HEK293 (cell line): ENCODE data around the gene RHOF.

Experiments
- CTCF ChIA-PET: fragments of 350-600 bp; formaldehyde crosslinking; extraction: SDS; loops from one replicate; lab custom pipeline; 2021; ENCODE audit warnings: antibody characterized with exemption; lab: Yijun Ruan, JAX
- POLR2A ChIA-PET: fragments of 300-600 bp; formaldehyde crosslinking; extraction: SDS; loops from one replicate; lab custom pipeline; 2020; ENCODE audit warnings: antibody characterized with exemption, inconsistent platforms; lab: Yijun Ruan, JAX
- H3K27ac ChIP-seq: fragments of 200-500 bp; sonication (Bioruptor generic); 2 replicates; pipeline ENCODE4 v1.5.1; 2014; ENCODE audit warnings: low read depth, low read length, control low read depth, inconsistent platforms; ENCODE audit errors: extremely low read depth
- H3K36me3 ChIP-seq, 2 experiments: fragments of 200-500 bp in 1 of 2; sonication (Bioruptor generic) in 1 of 2; 1 replicate in 1 of 2; 2 replicates in 1 of 2; pipeline ENCODE4 v1.5.1; 2014 to 2017; ENCODE audit warnings: inconsistent platforms in 2 of 2, low read length in 2 of 2; ENCODE audit not compliant: control insufficient read depth in 2 of 2, insufficient read depth in 1 of 2
- H3K4me1 ChIP-seq: fragments of 200-500 bp; sonication (Bioruptor generic); 2 replicates; pipeline ENCODE4 v1.5.1; 2014; ENCODE audit warnings: mild to moderate bottlenecking, low read length, inconsistent platforms; ENCODE audit not compliant: control insufficient read depth, insufficient read depth
- H3K4me3 ChIP-seq: 2 replicates; pipeline ENCODE4 v1.5.1; 2011; ENCODE audit warnings: low read depth, mild to moderate bottlenecking, control low read depth, low read length, moderate library complexity
- H3K9me3 ChIP-seq: fragments of 200-500 bp; sonication (Bioruptor generic); 2 replicates; pipeline ENCODE4 v1.5.1; 2014; ENCODE audit warnings: low read depth, low read length, inconsistent platforms; ENCODE audit not compliant: control insufficient read depth, insufficient read depth
- HOXD13 ChIP-seq: sonication (generic); formaldehyde crosslinking; IDR thresholded peaks from 2 replicates; pipeline ENCODE4 v1.8.0; 2022; ENCODE audit warnings: missing genetic modification reagents, borderline replicate concordance
- KLF17 ChIP-seq: fragments of 450-650 bp; formaldehyde crosslinking; IDR thresholded peaks from 2 replicates; pipeline ENCODE4 v1.5.1; 2016; ENCODE audit warnings: missing biosample characterization, missing genetic modification characterization
- SETDB1 ChIP-seq: IDR thresholded peaks from one replicate; pipeline ENCODE4 v1.6.1; 2017; ENCODE audit warnings: mild to moderate bottlenecking, low read length, moderate library complexity, mixed read lengths; ENCODE audit not compliant: insufficient read length
- YY1 ChIP-seq: fragments of 450-650 bp; formaldehyde crosslinking; IDR thresholded peaks from 2 replicates; pipeline ENCODE4 v1.5.1; 2018; ENCODE audit warnings: missing biosample characterization, missing genetic modification characterization
- ZFP41 ChIP-seq: fragments of 450-650 bp; formaldehyde crosslinking; IDR thresholded peaks from 2 replicates; pipeline ENCODE4 v1.5.1; 2016; ENCODE audit warnings: missing biosample characterization, missing genetic modification characterization, borderline replicate concordance
- ZNF121 ChIP-seq: fragments of 450-650 bp; formaldehyde crosslinking; IDR thresholded peaks from 2 replicates; pipeline ENCODE4 v1.5.1; 2016; ENCODE audit warnings: missing biosample characterization, missing genetic modification characterization
- ZNF335 ChIP-seq: fragments of 450-650 bp; formaldehyde crosslinking; conservative IDR thresholded peaks from 2 replicates; pipeline ENCODE4 v1.5.1; 2016; ENCODE audit warnings: missing biosample characterization, missing genetic modification characterization
- ZNF354C ChIP-seq: fragments of 450-650 bp; formaldehyde crosslinking; IDR thresholded peaks from 2 replicates; pipeline ENCODE4 v1.5.1; 2016; ENCODE audit warnings: missing biosample characterization, missing genetic modification characterization, low read depth, borderline replicate concordance
- ZNF37A ChIP-seq: fragments of 450-650 bp; IDR thresholded peaks from 2 replicates; pipeline ENCODE4 v1.5.1; 2018; ENCODE audit warnings: missing biosample characterization, missing genetic modification characterization
- ZNF488 ChIP-seq: fragments of 450-650 bp; formaldehyde crosslinking; IDR thresholded peaks from 2 replicates; pipeline ENCODE4 v1.5.1; 2016; ENCODE audit warnings: missing biosample characterization, missing genetic modification characterization
- ZSCAN23 ChIP-seq: fragments of 450-650 bp; formaldehyde crosslinking; IDR thresholded peaks from 2 replicates; pipeline ENCODE4 v1.5.1; 2016; ENCODE audit warnings: missing biosample characterization, missing genetic modification characterization
- TF ChIP-seq, protein P1 (sequence below): fragments of 450-650 bp; formaldehyde crosslinking; IDR thresholded peaks from 2 replicates; pipeline ENCODE4 v1.5.1; 2016; ENCODE audit warnings: missing biosample characterization, missing genetic modification characterization, borderline replicate concordance

Gene RHOF

GRCh38 chr12:121838126-121838525 is 44.6 kb upstream of the RHOF start:
- Histone ChIP-seq H3K9me3 (no peaks in the 10 kb centered on the region), H3K4me1 (peaks cover under 1% of the 10 kb centered on the region; the same call in 1 of the 2 replicates), H3K27ac (no peak overlapping the region), H3K36me3 (no peaks in the 10 kb centered on the region), H3K4me3 (no peak overlapping the region)
- TF ChIP-seq SETDB1 (no peak), ZNF335 (tag by site-specific recombination) (no peak)
- POLR2A ChIA-PET: interaction anchor here (0.7 kb wide), 1 partner anchor 44 kb away, joined by 3 read pairs; no protein-coding TSS in a partner anchor
- CTCF ChIA-PET: interaction anchor here (0.7 to 3.6 kb wide), 4 partner anchors 16 to 44 kb away, joined by 3 to 24 read pairs (median 14); partner anchors contain the start of gene RHOF

GRCh38 chr12:121837680-121838079 is 44.2 kb upstream of the RHOF start:
- H3K36me3 ChIP-seq: no peaks in the 10 kb centered on the region
- H3K27ac ChIP-seq: no peak overlapping the region
- CTCF ChIA-PET: interaction anchor here (0.5 to 3.6 kb wide), 5 partner anchors 9 to 43 kb away, joined by 3 to 24 read pairs (median 4); partner anchors contain the start of gene RHOF
- H3K4me1 ChIP-seq: no peaks in the 10 kb centered on the region
- no peak overlapping the region for H3K4me3 ChIP-seq
- POLR2A ChIA-PET: interaction anchor here (0.7 to 0.8 kb wide), 2 partner anchors 13 to 43 kb away, joined by 3 read pairs; no protein-coding TSS in a partner anchor
- TF ChIP-seq ZNF121 (peak; percentile 97), ZSCAN23 (no peak)
- no peaks in the 10 kb centered on the region for H3K9me3 ChIP-seq

DNA sequence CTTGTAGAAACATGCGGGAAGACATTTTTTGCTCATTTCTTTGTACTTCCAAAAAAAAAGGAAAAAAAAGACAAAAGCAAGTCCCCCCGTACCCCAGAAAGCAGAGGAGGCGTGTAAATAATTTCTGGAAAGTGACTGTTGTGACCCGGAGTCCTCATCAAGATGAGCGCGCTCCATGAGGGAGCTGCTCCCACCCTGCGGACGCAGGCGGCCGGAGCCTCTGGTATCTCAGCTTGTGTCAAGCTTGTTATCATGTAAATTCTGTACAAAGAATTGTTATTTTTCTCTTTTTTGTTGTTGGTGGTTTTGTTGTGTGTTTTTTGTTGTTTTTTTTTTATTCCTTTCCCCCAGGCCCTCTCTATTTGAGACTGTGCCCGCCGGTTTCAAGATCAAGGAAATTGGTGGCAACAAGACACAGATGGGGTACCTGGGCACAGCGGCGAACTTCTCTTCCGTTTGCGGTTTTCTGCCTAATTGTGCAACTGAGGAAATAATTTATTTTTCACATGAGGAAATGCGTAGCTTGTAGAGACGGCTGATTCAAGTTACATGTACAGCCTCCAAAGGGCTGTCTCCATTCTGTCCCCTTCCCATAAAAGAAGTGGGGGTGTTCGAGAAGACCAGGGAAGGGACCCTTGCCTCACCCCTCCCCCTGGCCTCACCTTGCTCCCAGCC is 38.2 kb upstream of the RHOF start:
- CTCF ChIA-PET: interaction anchor here (0.6 to 0.7 kb wide), 2 partner anchors 21 to 43 kb away, joined by 3 to 5 read pairs; no protein-coding TSS in a partner anchor
- no peak overlapping the region for H3K27ac ChIP-seq
- POLR2A ChIA-PET: no interaction called here
- no peak for TF ChIP-seq ZNF354C
- no peak for TF ChIP-seq ZNF37A (tag by site-specific recombination)
- TF ChIP-seq KLF17 (tag by site-specific recombination): no peak
- TF ChIP-seq YY1 (tag by site-specific recombination): no peak
- no peak for TF ChIP-seq HOXD13 (CRISPR knock-in tag)
- TF ChIP-seq, protein P1, sequence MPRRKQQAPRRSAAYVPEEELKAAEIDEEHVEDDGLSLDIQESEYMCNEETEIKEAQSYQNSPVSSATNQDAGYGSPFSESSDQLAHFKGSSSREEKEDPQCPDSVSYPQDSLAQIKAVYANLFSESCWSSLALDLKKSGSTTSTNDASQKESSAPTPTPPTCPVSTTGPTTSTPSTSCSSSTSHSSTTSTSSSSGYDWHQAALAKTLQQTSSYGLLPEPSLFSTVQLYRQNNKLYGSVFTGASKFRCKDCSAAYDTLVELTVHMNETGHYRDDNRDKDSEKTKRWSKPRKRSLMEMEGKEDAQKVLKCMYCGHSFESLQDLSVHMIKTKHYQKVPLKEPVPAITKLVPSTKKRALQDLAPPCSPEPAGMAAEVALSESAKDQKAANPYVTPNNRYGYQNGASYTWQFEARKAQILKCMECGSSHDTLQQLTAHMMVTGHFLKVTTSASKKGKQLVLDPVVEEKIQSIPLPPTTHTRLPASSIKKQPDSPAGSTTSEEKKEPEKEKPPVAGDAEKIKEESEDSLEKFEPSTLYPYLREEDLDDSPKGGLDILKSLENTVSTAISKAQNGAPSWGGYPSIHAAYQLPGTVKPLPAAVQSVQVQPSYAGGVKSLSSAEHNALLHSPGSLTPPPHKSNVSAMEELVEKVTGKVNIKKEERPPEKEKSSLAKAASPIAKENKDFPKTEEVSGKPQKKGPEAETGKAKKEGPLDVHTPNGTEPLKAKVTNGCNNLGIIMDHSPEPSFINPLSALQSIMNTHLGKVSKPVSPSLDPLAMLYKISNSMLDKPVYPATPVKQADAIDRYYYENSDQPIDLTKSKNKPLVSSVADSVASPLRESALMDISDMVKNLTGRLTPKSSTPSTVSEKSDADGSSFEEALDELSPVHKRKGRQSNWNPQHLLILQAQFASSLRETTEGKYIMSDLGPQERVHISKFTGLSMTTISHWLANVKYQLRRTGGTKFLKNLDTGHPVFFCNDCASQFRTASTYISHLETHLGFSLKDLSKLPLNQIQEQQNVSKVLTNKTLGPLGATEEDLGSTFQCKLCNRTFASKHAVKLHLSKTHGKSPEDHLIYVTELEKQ (tag by site-specific recombination): no peak
- no peak for TF ChIP-seq ZFP41 (tag by site-specific recombination)
- TF ChIP-seq ZNF488: no peak
- TF ChIP-seq, all 188 proteins: peak for 0
- Histone ChIP-seq H3K4me3 (no peak overlapping the region), H3K4me1 (no peaks in the 10 kb centered on the region), H3K36me3 (peaks cover 4 to 52% of the 10 kb centered on the region in 2 experiments; a peak in 2 of 3 replicates), H3K9me3 (no peaks in the 10 kb centered on the region)
